SKM-1 (cell line): ENCODE measurements around the gene CDK14.
"Not testable (repeated sequence)": the region's sequence is repeated elsewhere in the genome, so short reads cannot be mapped to it uniquely, and the experiment has no call there.

Experiments used
- DNase-seq: peaks from one replicate; lab custom pipeline; 2025; ENCODE audit not compliant: unreplicated experiment; lab: John Stamatoyannopoulos, UW

Gene CDK14

GRCh38 chr7:91135703-91136430 lies 539.7 kb downstream of the CDK14 start:
- DNase-seq, result no peak

- no peak for DNase-seq
Observed at GRCh38 chr7:91137153-91137787, 541.1 kb downstream of the CDK14 start.

- DNase-seq, result no peak
Observed at GRCh38 chr7:91137788-91138368, 541.8 kb downstream of the CDK14 start.

GRCh38 chr7:91140286-91140685 lies 544.2 kb downstream of the CDK14 start:
- DNase-seq, result no peak

GRCh38 chr7:91140982-91141381 lies 544.9 kb downstream of the CDK14 start:
- DNase-seq, result no peak

GRCh38 chr7:91142743-91143142 lies 546.6 kb downstream of the CDK14 start:
- no peak for DNase-seq

- no peak for DNase-seq
Observed at GRCh38 chr7:91149341-91150246, 553.5 kb downstream of the CDK14 start.

GRCh38 chr7:91151916-91152315 lies 555.8 kb downstream of the CDK14 start:
- no peak for DNase-seq

- no peak for DNase-seq
Observed at GRCh38 chr7:91156316-91157185, 560.4 kb downstream of the CDK14 start.

- no peak for DNase-seq
Observed at GRCh38 chr7:91157579-91158320, 561.6 kb downstream of the CDK14 start.

- no peak for DNase-seq
Observed at GRCh38 chr7:91162436-91162835, 566.3 kb downstream of the CDK14 start.

- DNase-seq, result no peak
Observed at GRCh38 chr7:91164506-91164905, 568.4 kb downstream of the CDK14 start.

GRCh38 chr7:91165006-91165845 lies 569.1 kb downstream of the CDK14 start:
- no peak for DNase-seq

GRCh38 chr7:91165846-91166230 lies 569.7 kb downstream of the CDK14 start:
- no peak for DNase-seq

GRCh38 chr7:91168871-91169829 lies 573.0 kb downstream of the CDK14 start:
- DNase-seq, result no peak

- no peak for DNase-seq
Observed at GRCh38 chr7:91169830-91170191, 573.7 kb downstream of the CDK14 start.

- DNase-seq, result not testable (repeated sequence)
Observed at GRCh38 chr7:91173265-91173664, 577.1 kb downstream of the CDK14 start.

GRCh38 chr7:91180746-91181145 lies 584.6 kb downstream of the CDK14 start:
- DNase-seq, result no peak
